K562 (cell line): ENCODE results near the gene PPP3CA. TPM values are rescaled to one million over a fixed set of nuclear protein-coding genes. Genes with fewer than 3 reads are reported as not detected.

ENCODE experiments used
- ATAC-seq: fragments of 200-7000 bp; cut with Tn5 transposase; 3 replicates; pipeline ENCODE4 v1.9.1; 2020; ENCODE audit warnings: moderate library complexity
- BruUV-seq: library from RNA; stranded (reverse); fragments of 400-500 nt; replicated peaks from 2 replicates; lab custom pipeline; 2021; lab: Mats Ljungman, UMichigan
- CTCF ChIA-PET: fragments of 300-600 bp; formaldehyde crosslinking; extraction: SDS; loops from one replicate; lab custom pipeline; 2021; ENCODE audit warnings: low intra/inter-chr PET ratio; lab: Yijun Ruan, JAX
- POLR2A ChIA-PET: fragments of 300-600, 350-650 bp; sonication (Branson Sonifier 250); formaldehyde crosslinking; extraction: SDS; loops from one replicate; lab custom pipeline; 2021; ENCODE audit warnings: antibody characterized with exemption, inconsistent platforms; lab: Yijun Ruan, JAX
- DNase-seq, 4 experiments: peaks; one replicate each; pipeline versions ENCODE4 v3.0.0 to v3.0.0-alpha.2; 2011 to 2018; ENCODE audit warnings: low spot score in 3 of 4, mixed read lengths in 3 of 4; ENCODE audit errors: extremely low read depth in 1 of 4
- FAIRE-seq: peaks from 2 replicates; lab custom pipeline; 2011; peaks lifted over from hg19 to GRCh38; lab: Jason Lieb, UNC
- H2AFZ ChIP-seq: 2 replicates; pipeline ENCODE4 v1.6.0; 2011; ENCODE audit warnings: low read depth, low read length, control low read depth, inconsistent platforms
- H3K27ac ChIP-seq: fragments of 200-600 bp; 3 replicates; pipeline ENCODE4 v1.8.0; 2011; ENCODE audit warnings: low read depth, mild to moderate bottlenecking, control low read depth, inconsistent platforms, low read length, moderate library complexity, mixed read lengths; ENCODE audit errors: extremely low read depth
- H3K27me3 ChIP-seq, 2 experiments: fragments of 300-600 bp in 1 of 2; 2 replicates in 1 of 2; 3 replicates in 1 of 2; pipeline versions ENCODE4 v1.6.0 to v1.8.0; 2011; ENCODE audit warnings: inconsistent platforms in 2 of 2, low read length in 2 of 2, mild to moderate bottlenecking in 1 of 2, mixed read lengths in 1 of 2, moderate library complexity in 1 of 2; ENCODE audit not compliant: control insufficient read depth in 2 of 2, insufficient read depth in 2 of 2
- H3K36me3 ChIP-seq: fragments of 300-600 bp; 3 replicates; pipeline ENCODE4 v1.8.0; 2011; ENCODE audit warnings: mild to moderate bottlenecking, low read length, inconsistent platforms; ENCODE audit not compliant: control insufficient read depth, insufficient read depth
- H3K4me1 ChIP-seq, 2 experiments: fragments of 200-600 bp in 1 of 2; replicated peaks in 1 of 2; 2 replicates in 1 of 2; 3 replicates in 1 of 2; pipeline versions ENCODE4 v1.5.1 to v1.8.0; 2011; ENCODE audit warnings: inconsistent platforms in 2 of 2, low read length in 2 of 2, mild to moderate bottlenecking in 1 of 2, mixed read lengths in 1 of 2, moderate library complexity in 1 of 2; ENCODE audit not compliant: control insufficient read depth in 2 of 2, insufficient read depth in 2 of 2
- H3K4me2 ChIP-seq: 2 replicates; pipeline ENCODE4 v1.6.1; 2011; ENCODE audit warnings: low read length, control low read depth, inconsistent platforms, mixed read lengths; ENCODE audit not compliant: insufficient read depth
- H3K4me3 ChIP-seq: fragments of 200-600 bp; sonication (generic), shearing (Covaris generic); 2 replicates; pipeline ENCODE4 v1.5.1; 2016; ENCODE audit warnings: control low read depth, inconsistent platforms
- H3K79me2 ChIP-seq: fragments of 200-600 bp; 3 replicates; pipeline ENCODE4 v1.8.0; 2011; ENCODE audit warnings: low read length, inconsistent platforms; ENCODE audit not compliant: control insufficient read depth, insufficient read depth
- H3K9ac ChIP-seq, 2 experiments: 2 replicates each; pipeline versions ENCODE4 v1.6.0 to v1.6.1; 2011; ENCODE audit warnings: low read depth in 2 of 2, low read length in 2 of 2, control low read depth in 1 of 2, inconsistent platforms in 1 of 2, mild to moderate bottlenecking in 1 of 2, mixed read lengths in 1 of 2; ENCODE audit not compliant: insufficient read depth in 1 of 2
- H3K9me1 ChIP-seq: one replicate; pipeline ENCODE4 v1.6.0; 2011; ENCODE audit warnings: inconsistent platforms, mild to moderate bottlenecking, low read length, moderate library complexity; ENCODE audit not compliant: control insufficient read depth, insufficient read depth
- H3K9me3 ChIP-seq: replicated peaks from 2 replicates; pipeline ENCODE4 v1.5.1; 2011; ENCODE audit warnings: low read depth, low read length, inconsistent platforms; ENCODE audit not compliant: control insufficient read depth, insufficient read depth
- H4K20me1 ChIP-seq: replicated peaks from 2 replicates; pipeline ENCODE4 v1.6.1; 2011; ENCODE audit warnings: low read length, inconsistent platforms, mixed read lengths; ENCODE audit not compliant: control insufficient read depth, insufficient read depth
- E2F6 ChIP-seq, 2 experiments: IDR thresholded peaks; 2 replicates each; pipeline ENCODE4 v1.6.1; 2011; ENCODE audit warnings: borderline replicate concordance in 1 of 2, control low read depth in 1 of 2, low read depth in 1 of 2, low read length in 1 of 2, mild to moderate bottlenecking in 1 of 2, mixed read lengths in 1 of 2, moderate library complexity in 1 of 2; ENCODE audit not compliant: insufficient read depth in 1 of 2, insufficient read length in 1 of 2, poor library complexity in 1 of 2, severe bottlenecking in 1 of 2; ENCODE audit errors: extremely low read depth in 1 of 2
- KDM2B ChIP-seq: fragments of 250-450 bp; sonication (Bioruptor Pico); IDR thresholded peaks from 2 replicates; pipeline ENCODE4 v1.8.0; 2021; ENCODE audit warnings: mild to moderate bottlenecking, moderate library complexity
- NFYB ChIP-seq: IDR thresholded peaks from 2 replicates; pipeline ENCODE4 v1.6.1; 2011; ENCODE audit warnings: mild to moderate bottlenecking, moderate library complexity; ENCODE audit not compliant: insufficient read length; ENCODE audit errors: extremely low read depth
- RB1 ChIP-seq: fragments of 450-650 bp; IDR thresholded peaks from 2 replicates; pipeline ENCODE4 v1.6.1; 2017; ENCODE audit warnings: low read depth, mild to moderate bottlenecking
- RFX5 ChIP-seq: IDR thresholded peaks from 2 replicates; pipeline ENCODE4 v1.6.1; 2011; ENCODE audit warnings: low read depth, mild to moderate bottlenecking, improper control_type of control experiment, low read length
- SMAD4 ChIP-seq: fragments of 250-450 bp; sonication (Bioruptor Pico); conservative IDR thresholded peaks from 2 replicates; pipeline ENCODE4 v1.8.0; 2021; ENCODE audit warnings: inconsistent platforms, mild to moderate bottlenecking, moderate library complexity
- SMARCC2 ChIP-seq: fragments of 450-650 bp; IDR thresholded peaks from 2 replicates; pipeline ENCODE4 v1.6.1; 2017; ENCODE audit warnings: antibody characterized with exemption, moderate library complexity, mild to moderate bottlenecking, low read depth
- ZBTB40 ChIP-seq, 2 experiments: fragments of 450-650 bp in 1 of 2; sonication (generic) in 1 of 2; formaldehyde crosslinking in 1 of 2; IDR thresholded peaks; 2 replicates each; pipeline versions ENCODE4 v1.7.1 to v1.9.0; 2016 to 2022; ENCODE audit warnings: inconsistent platforms in 1 of 2, mild to moderate bottlenecking in 1 of 2, missing genetic modification reagents in 1 of 2
- ZKSCAN3 ChIP-seq: fragments of 250-450 bp; sonication (Bioruptor Pico); IDR thresholded peaks from 2 replicates; pipeline ENCODE4 v1.4.0; 2020
- ZNF165 ChIP-seq: fragments of 250-450 bp; sonication (Bioruptor Pico); IDR thresholded peaks from 2 replicates; pipeline ENCODE4 v1.4.0; 2020; ENCODE audit warnings: borderline replicate concordance
- WGBS: fragments of 100-300 bp; shearing (Covaris generic); methylation state at CpG from one replicate; pipeline ENCODE4 v1.1.6; 2016; ENCODE audit warnings: low coverage, mixed read lengths; ENCODE audit not compliant: insufficient coverage; ENCODE audit errors: missing lambda C conversion rate; 5-methylcytosine and 5-hydroxymethylcytosine counted together
- in situ Hi-C: fragments of 300-500 bp; cut with MboI; formaldehyde crosslinking; loops from 4 replicates; pipeline ENCODE4 v1.15.0; 2018; ENCODE audit warnings: inconsistent platforms, mixed read lengths
- intact Hi-C: fragments of 100-400 bp; cut with micrococcal nuclease; formaldehyde crosslinking; loops from 2 replicates; pipeline ENCODE4 v1.14.2; 2022
- polyA plus RNA-seq, 8 experiments: library from polyadenylated mRNA; depleted of rRNA in 4 of 8; stranded (reverse) in 5 of 8; unstranded in 3 of 8; fragments of >200 nt; fragmentation: Nextera tagmentation in 2 of 8; fragmentation: Illumina TruSeq in 1 of 8; extraction: Ambion mirVana in 2 of 8; extraction: Trizol in 1 of 8; gene quantifications; 2 replicates each; pipeline versions ENCODE4 v1.2.1 to v1.2.3, GENCODE V29; 2011 to 2014; ENCODE audit warnings: inconsistent platforms in 1 of 8, missing spikeins in 1 of 8
- total RNA-seq, 7 experiments: library from RNA; depleted of rRNA in 6 of 7; stranded (reverse); fragments of >200 nt in 6 of 7; fragmentation: Illumina TruSeq in 2 of 7; extraction: Trizol in 2 of 7; gene quantifications; 2 replicates each; pipeline versions ENCODE4 v1.2.1 to v1.2.3, GENCODE V29; 2011 to 2021; ENCODE audit warnings: low replicate concordance in 1 of 7

The PPP3CA gene
- total and polyA plus RNA-seq, 9 of the 15 experiments (the other 6 are each of a cell fraction or from before 2014, with no cell fraction given), result 0.94 to 3.2 (median 1.6) TPM

GRCh38 chr4:101349801-101350064 is 2.4 kb upstream of the PPP3CA start (continued):
- TF ChIP-seq SMAD4 (CRISPR knock-in tag) (no peak), SMARCC2 (no peak), ZNF165 (no peak), ZKSCAN3 (CRISPR knock-in tag) (no peak), E2F6 (IDR thresholded peaks at IDR 0.05; ENCODE audit: borderline replicate concordance in 1 of 2, extremely low read depth in 1 of 2, insufficient read depth in 1 of 2, insufficient read length in 1 of 2, low read depth in 1 of 2, low read length in 1 of 2, poor library complexity in 1 of 2, severe bottlenecking in 1 of 2) (no peak), NFYB (no peak), RB1 (no peak), KDM2B (CRISPR knock-in tag) (no peak)

GRCh38 chr4:101348995-101349800 is 1.9 kb upstream of the PPP3CA start:
- Histone ChIP-seq H2AFZ (no peak overlapping the region), H3K9me1 (no peaks in the 10 kb centered on the region), H3K4me3 (no peak overlapping the region), H3K27me3 (peaks cover 0 to 7% of the 10 kb centered on the region in 2 experiments; a peak in 3 of 5 replicates), H4K20me1 (0 out of 2 replicates have a peak, but pooled peaks cover 5% of the 10 kb centered on the region), H3K27ac (no peak overlapping the region), H3K9ac (no peak overlapping the region), H3K4me1 (peaks cover 5 to 21% of the 10 kb centered on the region in 2 experiments; a peak in 4 of 5 replicates), H3K79me2 (no peaks in the 10 kb centered on the region), H3K4me2 (no peak overlapping the region), H3K36me3 (no peaks in the 10 kb centered on the region), H3K9me3 (no peaks in the 10 kb centered on the region)
- DNase-seq (no peak), ATAC-seq (no peak), FAIRE-seq (no peak)
- BruUV-seq, result no TSS peak
- POLR2A ChIA-PET, result interaction anchor here (0.6 kb wide), 1 partner anchor 106 kb away, joined by 3 read pairs; no protein-coding TSS in a partner anchor
- CTCF ChIA-PET, result no interaction called here
- in situ Hi-C loops (no loop called here), intact Hi-C loops (loop anchor here (10.0 kb wide), 1 partner anchor 1266 kb away; no protein-coding TSS in a partner anchor)
- WGBS, result 5% methylated on average over 5 of the region's 5 CpGs
- TF ChIP-seq ZBTB40 (IDR thresholded peaks at IDR 0.05) (no peak), ZBTB40 (CRISPR knock-in tag; IDR thresholded peaks at IDR 0.05) (no peak), RFX5 (no peak)
